Progenitor cell of endocrine pancreas (in vitro differentiated cells): Measurements from ENCODE around the gene EYS. TPM values are rescaled to one million over a fixed set of nuclear protein-coding genes. Genes with fewer than 3 reads are reported as not detected.

ENCODE experiments used
- DNase-seq: peaks from one replicate; pipeline ENCODE4 v3.0.0; 2021; ENCODE audit warnings: low spot score; ENCODE audit not compliant: unreplicated experiment
- H3K27ac Mint-ChIP-seq: 2 replicates; pipeline ENCODE4 v1.8.0; 2021; ENCODE audit warnings: mild to moderate bottlenecking, moderate library complexity, mixed read lengths
- H3K27me3 Mint-ChIP-seq: 2 replicates; pipeline ENCODE4 v1.8.0; 2021; ENCODE audit warnings: mixed read lengths
- H3K36me3 Mint-ChIP-seq: 2 replicates; pipeline ENCODE4 v1.8.0; 2022; ENCODE audit warnings: mixed read lengths; ENCODE audit not compliant: insufficient read depth
- H3K4me1 Mint-ChIP-seq: 2 replicates; pipeline ENCODE4 v1.8.0; 2021; ENCODE audit warnings: low read depth, mixed read lengths
- H3K4me3 Mint-ChIP-seq: 2 replicates; pipeline ENCODE4 v1.8.0; 2021; ENCODE audit warnings: low read depth, mild to moderate bottlenecking, moderate library complexity, mixed read lengths
- H3K9me3 Mint-ChIP-seq: 2 replicates; pipeline ENCODE4 v1.8.0; 2021; ENCODE audit warnings: low read depth, mixed read lengths
- CTCF ChIP-seq: fragments of 200-600 bp; sonication (generic); IDR thresholded peaks from one replicate; pipeline ENCODE4 v1.5.0; 2021; ENCODE audit warnings: antibody characterized with exemption, mild to moderate bottlenecking; ENCODE audit not compliant: unreplicated experiment
- total RNA-seq: library from RNA; stranded (reverse); gene quantifications from 2 replicates; pipeline ENCODE4 v1.2.1, GENCODE V29; 2021

Gene EYS
- total RNA-seq, 1 donor from 2014 or later: 0.46 TPM

- Mint-ChIP-seq H3K4me3 (no peak overlapping the region), H3K4me1 (no peaks in the 10 kb centered on the region), H3K27me3 (no peaks in the 10 kb centered on the region), H3K27ac (no peak overlapping the region), H3K36me3 (no peaks in the 10 kb centered on the region), H3K9me3 (peaks cover 4% of the 10 kb centered on the region)
- no peak for DNase-seq
- TF ChIP-seq CTCF: no peak
These were observed 447.0 kb downstream of the EYS start for GRCh38 chr6:65259982-65260381.

GRCh38 chr6:65259059-65259458 is 448.0 kb downstream of the EYS start:
- H3K9me3 Mint-ChIP-seq: peaks cover 4% of the 10 kb centered on the region
- peak; percentile 20 for TF ChIP-seq CTCF
- no peaks in the 10 kb centered on the region for H3K36me3 Mint-ChIP-seq
- H3K27ac Mint-ChIP-seq: no peak overlapping the region
- H3K27me3 Mint-ChIP-seq: no peaks in the 10 kb centered on the region
- no peak overlapping the region for H3K4me3 Mint-ChIP-seq
- DNase-seq: no peak
- no peaks in the 10 kb centered on the region for H3K4me1 Mint-ChIP-seq

- no peak for DNase-seq
- no peak for TF ChIP-seq CTCF
- no peak overlapping the region for H3K27ac Mint-ChIP-seq
- H3K4me3 Mint-ChIP-seq: no peak overlapping the region
- no peaks in the 10 kb centered on the region for H3K27me3 Mint-ChIP-seq
- H3K4me1 Mint-ChIP-seq: no peaks in the 10 kb centered on the region
- no peaks in the 10 kb centered on the region for H3K36me3 Mint-ChIP-seq
- peaks cover 4% of the 10 kb centered on the region for H3K9me3 Mint-ChIP-seq
These were observed 454.0 kb downstream of the EYS start for GRCh38 chr6:65253041-65253440.

GRCh38 chr6:65248101-65248610 is 458.9 kb downstream of the EYS start:
- DNase-seq: no peak
- TF ChIP-seq CTCF: no peak
- no peak overlapping the region for H3K4me3 Mint-ChIP-seq
- no peaks in the 10 kb centered on the region for H3K4me1 Mint-ChIP-seq
- H3K27ac Mint-ChIP-seq: no peak overlapping the region
- no peaks in the 10 kb centered on the region for H3K9me3 Mint-ChIP-seq
- no peaks in the 10 kb centered on the region for H3K27me3 Mint-ChIP-seq
- no peaks in the 10 kb centered on the region for H3K36me3 Mint-ChIP-seq

- Mint-ChIP-seq H3K4me1 (no peaks in the 10 kb centered on the region), H3K27me3 (no peaks in the 10 kb centered on the region), H3K9me3 (no peaks in the 10 kb centered on the region), H3K27ac (no peak overlapping the region), H3K36me3 (no peaks in the 10 kb centered on the region), H3K4me3 (no peak overlapping the region)
- no peak for DNase-seq
- no peak for TF ChIP-seq CTCF
These were observed 475.4 kb downstream of the EYS start for GRCh38 chr6:65231616-65232015.
